Brain microvascular endothelial cell (primary cell): ENCODE results near the gene PSMD6.

ENCODE experiments used
- DNase-seq: peaks from one replicate; pipeline ENCODE4 v3.0.0-alpha.2; 2020
- H3K27ac ChIP-seq: fragments of 250-450 bp; sonication (Bioruptor Pico); 2 replicates; pipeline ENCODE4 v1.5.1; 2020; ENCODE audit warnings: mild to moderate bottlenecking, moderate library complexity
- H3K27me3 ChIP-seq: fragments of 250-450 bp; sonication (Bioruptor Pico); replicated peaks from 2 replicates; pipeline ENCODE4 v1.5.1; 2020; ENCODE audit warnings: mild to moderate bottlenecking
- H3K36me3 ChIP-seq: fragments of 250-450 bp; sonication (Bioruptor Pico); replicated peaks from 2 replicates; pipeline ENCODE4 v1.5.1; 2020; ENCODE audit warnings: mild to moderate bottlenecking
- H3K4me3 ChIP-seq: 2 replicates; pipeline ENCODE4 v1.5.1; 2011; ENCODE audit warnings: low read depth, mild to moderate bottlenecking, control low read depth, low read length, moderate library complexity
- CTCF ChIP-seq: IDR thresholded peaks from 2 replicates; pipeline ENCODE4 v1.5.1; 2011; ENCODE audit warnings: low read depth, mild to moderate bottlenecking, moderate library complexity, low read length, control low read depth, inconsistent platforms; ENCODE audit errors: missing control alignments
- in situ Hi-C: cut with HindIII; loops from 2 replicates; pipeline ENCODE4 v1.10.0; 2017; ENCODE audit warnings: low sequenced_read_pairs, low pct_ligation_motif_present

The PSMD6 gene

DNA sequence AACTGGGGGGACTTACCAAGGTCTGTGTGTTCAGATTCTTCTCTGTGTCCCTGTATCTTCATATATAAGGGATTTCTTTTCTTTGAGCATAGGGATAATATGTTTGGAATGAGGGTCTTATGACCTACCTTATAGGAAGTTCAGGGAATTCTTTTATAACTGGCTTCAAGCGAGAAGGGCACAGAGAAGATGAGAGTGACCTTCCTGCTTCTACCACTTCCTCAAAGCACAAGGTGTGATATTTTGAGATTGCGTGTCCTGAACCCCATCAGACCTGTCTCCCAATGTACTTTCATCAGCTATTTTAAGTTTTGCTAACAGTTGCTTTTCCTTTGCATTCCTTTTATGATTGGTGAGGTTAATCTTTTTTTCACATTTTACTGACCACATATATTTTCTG lies 3.1 kb upstream of the PSMD6 start:
- no peaks in the 10 kb centered on the region for H3K27me3 ChIP-seq
- no peak overlapping the region for H3K4me3 ChIP-seq
- no peak for TF ChIP-seq CTCF
- no peak overlapping the region for H3K27ac ChIP-seq
- in situ Hi-C loops: no loop called here
- H3K36me3 ChIP-seq: no peaks in the 10 kb centered on the region
- no peak for DNase-seq

- in situ Hi-C loops: no loop called here
- Histone ChIP-seq H3K27me3 (no peaks in the 10 kb centered on the region), H3K27ac (no peak overlapping the region), H3K36me3 (peaks cover under 1% of the 10 kb centered on the region), H3K4me3 (no peak overlapping the region)
- DNase-seq: no peak
- no peak for TF ChIP-seq CTCF
These were observed 548 bp upstream of the PSMD6 start for GRCh38 chr3:64023861-64024223.

DNA sequence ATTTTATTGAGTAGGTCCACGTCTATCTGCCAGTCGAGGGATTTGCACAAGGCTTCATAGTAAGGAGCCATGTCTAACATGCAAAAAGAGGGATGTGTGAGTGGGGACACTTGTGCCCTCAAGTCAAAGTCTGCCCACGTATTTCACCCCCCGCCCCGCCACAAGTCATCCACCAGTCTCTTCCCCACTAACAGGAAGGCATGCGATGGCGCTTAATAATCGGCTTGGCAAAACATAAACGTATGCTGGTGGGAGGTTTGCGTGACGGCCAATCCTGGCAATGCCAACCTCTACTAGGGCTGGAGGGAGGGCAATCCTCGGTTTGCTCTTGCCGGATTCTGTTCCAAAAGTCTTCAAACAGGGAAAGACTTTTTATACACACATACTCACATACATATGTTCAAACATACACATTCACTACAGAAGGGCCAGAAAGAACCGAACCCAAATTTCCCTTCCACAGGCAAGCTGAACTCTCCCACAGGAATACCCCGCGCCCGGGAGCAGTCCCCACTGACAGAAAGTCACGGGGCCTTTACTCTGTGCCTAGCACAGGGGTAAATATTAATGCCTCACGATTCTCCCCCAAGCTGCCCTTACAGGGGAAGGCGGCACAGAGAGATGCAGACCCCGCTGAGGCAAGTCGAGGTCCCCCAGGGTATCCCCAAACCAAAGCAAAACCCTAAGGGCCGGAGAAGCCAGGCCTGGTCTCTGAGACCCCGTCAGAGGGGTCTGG lies 675 bp downstream of the PSMD6 start:
- H3K4me3 ChIP-seq: peak overlapping the region; percentile 95
- no peak for DNase-seq
- H3K27me3 ChIP-seq: no peaks in the 10 kb centered on the region
- peaks cover 13% of the 10 kb centered on the region for H3K36me3 ChIP-seq
- in situ Hi-C loops: no loop called here
- TF ChIP-seq CTCF: no peak
- H3K27ac ChIP-seq: peak overlapping the region; percentile 75

GRCh38 chr3:64021922-64022321 lies 1.4 kb downstream of the PSMD6 start:
- Histone ChIP-seq H3K27ac (no peak overlapping the region), H3K27me3 (no peaks in the 10 kb centered on the region), H3K4me3 (peak overlapping the region; percentile 95), H3K36me3 (peaks cover 20% of the 10 kb centered on the region)
- no peak for DNase-seq
- in situ Hi-C loops: no loop called here
- TF ChIP-seq CTCF: no peak

DNA sequence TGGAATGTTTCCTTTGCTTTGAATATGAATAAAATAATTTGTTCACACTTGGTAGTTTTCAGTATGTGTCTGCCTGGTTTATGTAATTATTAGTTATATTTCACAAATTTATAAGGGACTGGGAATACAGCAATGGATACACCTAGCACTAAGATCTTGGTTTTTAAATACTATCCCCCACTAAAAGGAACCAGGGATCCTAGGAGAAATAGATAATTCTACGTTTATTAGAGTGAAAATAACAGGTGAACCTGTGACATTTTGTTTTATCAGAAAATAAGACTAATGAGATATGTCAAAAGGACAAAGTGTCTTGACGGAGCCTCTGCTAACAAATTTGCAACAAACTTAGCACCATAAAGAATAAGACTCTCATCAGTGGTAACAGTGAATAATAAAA lies 3.4 kb downstream of the PSMD6 start:
- TF ChIP-seq CTCF: no peak
- H3K4me3 ChIP-seq: no peak overlapping the region
- no peak for DNase-seq
- in situ Hi-C loops: no loop called here
- peaks cover 28% of the 10 kb centered on the region for H3K36me3 ChIP-seq
- no peaks in the 10 kb centered on the region for H3K27me3 ChIP-seq
- no peak overlapping the region for H3K27ac ChIP-seq

DNA sequence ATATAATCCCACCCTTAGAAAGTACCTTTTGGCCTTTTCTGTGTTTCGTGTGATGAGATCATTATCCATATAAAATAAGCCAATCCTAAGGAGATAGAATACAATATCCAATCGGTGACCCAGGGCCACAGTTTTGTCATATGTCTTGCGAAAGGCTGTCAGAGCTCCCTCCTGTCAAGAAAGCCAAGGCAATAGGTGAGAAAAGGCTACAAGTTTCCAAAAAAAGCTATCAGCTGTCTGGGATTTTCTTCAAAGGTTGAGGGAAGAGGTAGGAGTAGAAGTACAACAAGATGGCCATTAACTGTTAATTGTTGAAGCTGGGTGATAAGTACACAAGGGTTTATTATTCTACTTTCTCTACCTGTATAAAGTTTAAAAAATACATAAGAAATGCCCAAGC lies 4.0 kb downstream of the PSMD6 start:
- H3K36me3 ChIP-seq: peaks cover 34% of the 10 kb centered on the region
- H3K27ac ChIP-seq: no peak overlapping the region
- no peak for DNase-seq
- no peaks in the 10 kb centered on the region for H3K27me3 ChIP-seq
- in situ Hi-C loops: no loop called here
- no peak overlapping the region for H3K4me3 ChIP-seq
- TF ChIP-seq CTCF: no peak
